ENCODE results near the gene KIF11.

DNA sequence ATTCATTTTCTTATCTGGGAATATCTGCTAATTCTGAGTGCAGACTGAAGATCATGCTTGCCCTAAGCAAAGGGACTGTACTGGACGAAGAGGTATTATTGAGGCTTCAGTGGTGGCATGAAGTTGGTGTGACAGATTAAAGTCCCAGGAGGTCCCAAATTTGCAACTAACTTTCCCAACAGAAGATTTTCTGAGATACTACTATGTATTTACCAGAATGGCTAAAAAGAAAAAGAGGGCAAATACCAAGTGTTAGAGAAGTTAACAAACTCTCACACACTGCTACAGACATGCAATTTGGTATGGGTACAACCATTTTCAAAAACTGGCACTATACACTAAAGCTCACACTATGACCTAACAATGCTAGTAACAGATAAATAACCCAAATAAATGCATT, 47.4 kb upstream of the KIF11 start:
- TF ChIP-seq, protein P1, sequence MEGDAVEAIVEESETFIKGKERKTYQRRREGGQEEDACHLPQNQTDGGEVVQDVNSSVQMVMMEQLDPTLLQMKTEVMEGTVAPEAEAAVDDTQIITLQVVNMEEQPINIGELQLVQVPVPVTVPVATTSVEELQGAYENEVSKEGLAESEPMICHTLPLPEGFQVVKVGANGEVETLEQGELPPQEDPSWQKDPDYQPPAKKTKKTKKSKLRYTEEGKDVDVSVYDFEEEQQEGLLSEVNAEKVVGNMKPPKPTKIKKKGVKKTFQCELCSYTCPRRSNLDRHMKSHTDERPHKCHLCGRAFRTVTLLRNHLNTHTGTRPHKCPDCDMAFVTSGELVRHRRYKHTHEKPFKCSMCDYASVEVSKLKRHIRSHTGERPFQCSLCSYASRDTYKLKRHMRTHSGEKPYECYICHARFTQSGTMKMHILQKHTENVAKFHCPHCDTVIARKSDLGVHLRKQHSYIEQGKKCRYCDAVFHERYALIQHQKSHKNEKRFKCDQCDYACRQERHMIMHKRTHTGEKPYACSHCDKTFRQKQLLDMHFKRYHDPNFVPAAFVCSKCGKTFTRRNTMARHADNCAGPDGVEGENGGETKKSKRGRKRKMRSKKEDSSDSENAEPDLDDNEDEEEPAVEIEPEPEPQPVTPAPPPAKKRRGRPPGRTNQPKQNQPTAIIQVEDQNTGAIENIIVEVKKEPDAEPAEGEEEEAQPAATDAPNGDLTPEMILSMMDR (IDR thresholded peaks at IDR 0.05), result no peak
- TF ChIP-seq POLR2AphosphoS5 (IDR thresholded peaks at IDR 0.05; ENCODE audit: low read depth, low read length), result no peak
- TF ChIP-seq SIN3A (IDR thresholded peaks at IDR 0.05; ENCODE audit: borderline replicate concordance, insufficient read depth, low read depth, low read length), result no peak
- no peak for TF ChIP-seq TCF7L2 (IDR thresholded peaks at IDR 0.05; ENCODE audit: low read depth, low read length)
- TF ChIP-seq, protein P2, sequence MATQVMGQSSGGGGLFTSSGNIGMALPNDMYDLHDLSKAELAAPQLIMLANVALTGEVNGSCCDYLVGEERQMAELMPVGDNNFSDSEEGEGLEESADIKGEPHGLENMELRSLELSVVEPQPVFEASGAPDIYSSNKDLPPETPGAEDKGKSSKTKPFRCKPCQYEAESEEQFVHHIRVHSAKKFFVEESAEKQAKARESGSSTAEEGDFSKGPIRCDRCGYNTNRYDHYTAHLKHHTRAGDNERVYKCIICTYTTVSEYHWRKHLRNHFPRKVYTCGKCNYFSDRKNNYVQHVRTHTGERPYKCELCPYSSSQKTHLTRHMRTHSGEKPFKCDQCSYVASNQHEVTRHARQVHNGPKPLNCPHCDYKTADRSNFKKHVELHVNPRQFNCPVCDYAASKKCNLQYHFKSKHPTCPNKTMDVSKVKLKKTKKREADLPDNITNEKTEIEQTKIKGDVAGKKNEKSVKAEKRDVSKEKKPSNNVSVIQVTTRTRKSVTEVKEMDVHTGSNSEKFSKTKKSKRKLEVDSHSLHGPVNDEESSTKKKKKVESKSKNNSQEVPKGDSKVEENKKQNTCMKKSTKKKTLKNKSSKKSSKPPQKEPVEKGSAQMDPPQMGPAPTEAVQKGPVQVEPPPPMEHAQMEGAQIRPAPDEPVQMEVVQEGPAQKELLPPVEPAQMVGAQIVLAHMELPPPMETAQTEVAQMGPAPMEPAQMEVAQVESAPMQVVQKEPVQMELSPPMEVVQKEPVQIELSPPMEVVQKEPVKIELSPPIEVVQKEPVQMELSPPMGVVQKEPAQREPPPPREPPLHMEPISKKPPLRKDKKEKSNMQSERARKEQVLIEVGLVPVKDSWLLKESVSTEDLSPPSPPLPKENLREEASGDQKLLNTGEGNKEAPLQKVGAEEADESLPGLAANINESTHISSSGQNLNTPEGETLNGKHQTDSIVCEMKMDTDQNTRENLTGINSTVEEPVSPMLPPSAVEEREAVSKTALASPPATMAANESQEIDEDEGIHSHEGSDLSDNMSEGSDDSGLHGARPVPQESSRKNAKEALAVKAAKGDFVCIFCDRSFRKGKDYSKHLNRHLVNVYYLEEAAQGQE (IDR thresholded peaks at IDR 0.05; ENCODE audit: insufficient read depth in 1 of 2, low read depth in 2 of 2, low read length in 1 of 2), result no peak
